A549 (cell line): ENCODE data around the gene SMAD3.

ENCODE experiments used
- CTCF ChIP-seq: fragments of >200 bp; sonication (Bioruptor Twin); formaldehyde crosslinking; IDR thresholded peaks from 3 replicates; pipeline ENCODE4 v1.5.1; 2016
- REST ChIP-seq: fragments of 200-600 bp; sonication (generic); IDR thresholded peaks from 2 replicates; pipeline ENCODE4 v1.6.1; 2016; ENCODE audit warnings: antibody characterized with exemption, mild to moderate bottlenecking, moderate library complexity
- RFX5 ChIP-seq: fragments of 450-650 bp; IDR thresholded peaks from 2 replicates; pipeline ENCODE4 v1.7.1; 2014; ENCODE audit warnings: antibody characterized with exemption, mild to moderate bottlenecking, moderate library complexity
- SMC3 ChIP-seq: fragments of >200 bp; sonication (Bioruptor Twin); formaldehyde crosslinking; IDR thresholded peaks from 3 replicates; pipeline ENCODE4 v1.6.1; 2018; ENCODE audit warnings: inconsistent platforms
- TP53 ChIP-seq: fragments of 250-450 bp; sonication (Bioruptor Pico); IDR thresholded peaks from 2 replicates; pipeline ENCODE4 v1.5.0; 2021; ENCODE audit warnings: mild to moderate bottlenecking, moderate library complexity

- TF ChIP-seq SMC3 (peak; percentile 42; the same call in 2 of the 3 replicates), CTCF (peak; percentile 31), TP53 (CRISPR knock-in tag) (no peak), REST (no peak), RFX5 (no peak)
These were observed 70.1 kb downstream of the SMAD3 start for GRCh38 chr15:67135494-67135893.
